GM12878 (cell line): ENCODE measurements around the gene CDCA5. TPM values are rescaled to one million over a fixed set of nuclear protein-coding genes. Genes with fewer than 3 reads are reported as not detected.

Experiments used
- ATAC-seq: fragments of 200-7000 bp; cut with Tn5 transposase; 3 replicates; pipeline ENCODE4 v1.9.1; 2020; ENCODE audit warnings: mild to moderate bottlenecking, moderate library complexity
- BruUV-seq: library from RNA; stranded (reverse); fragments of 400-500 nt; replicated peaks from 2 replicates; lab custom pipeline; 2021; lab: Mats Ljungman, UMichigan
- CTCF ChIA-PET: fragments of 300-600 bp; sonication (Branson Sonifier 250); formaldehyde crosslinking; extraction: SDS; loops from one replicate; lab custom pipeline; 2021; ENCODE audit warnings: inconsistent platforms; lab: Yijun Ruan, JAX
- POLR2A ChIA-PET: fragments of 350-600 bp; formaldehyde crosslinking; extraction: SDS; loops from one replicate; lab custom pipeline; 2021; ENCODE audit warnings: inconsistent platforms; lab: Charles Lee
- RAD21 ChIA-PET: fragments of 300-600 bp; sonication (Branson Sonifier 250); formaldehyde crosslinking; loops from one replicate; lab custom pipeline; 2023; ENCODE audit warnings: antibody characterized with exemption; ENCODE audit not compliant: unreplicated experiment; lab: Charles Lee
- SMC1A ChIA-PET: fragments of 300-600 bp; sonication (Branson Sonifier 250); formaldehyde crosslinking; loops from one replicate; lab custom pipeline; 2023; ENCODE audit not compliant: unreplicated experiment, uncharacterized antibody; lab: Charles Lee
- DNase-seq: peaks from one replicate; pipeline ENCODE4 v3.0.0-alpha.2; 2011; ENCODE audit warnings: low read depth, low spot score
- FAIRE-seq: peaks from 3 replicates; lab custom pipeline; 2011; peaks lifted over from hg19 to GRCh38; lab: Jason Lieb, UNC
- H2AFZ ChIP-seq: 2 replicates; pipeline ENCODE4 v1.6.0; 2011; ENCODE audit warnings: low read depth, low read length, control low read depth; ENCODE audit not compliant: control insufficient read depth
- H3K27ac ChIP-seq: 2 replicates; pipeline ENCODE4 v1.5.1; 2011; ENCODE audit warnings: control low read depth; ENCODE audit not compliant: control insufficient read depth, insufficient read depth
- H3K27me3 ChIP-seq, 2 experiments: replicated peaks in 1 of 2; 2 replicates each; pipeline versions ENCODE4 v1.6.0 to v1.6.1; 2011; ENCODE audit warnings: low read length in 1 of 2; ENCODE audit not compliant: control insufficient read depth in 2 of 2, insufficient read depth in 2 of 2
- H3K36me3 ChIP-seq, 2 experiments: 2 replicates each; pipeline ENCODE4 v1.5.1; 2011; ENCODE audit warnings: low read length in 1 of 2; ENCODE audit not compliant: control insufficient read depth in 2 of 2, insufficient read depth in 2 of 2
- H3K4me1 ChIP-seq: 2 replicates; pipeline ENCODE4 v1.6.1; 2011; ENCODE audit warnings: mild to moderate bottlenecking, low read length, moderate library complexity, mixed read lengths; ENCODE audit not compliant: control insufficient read depth, insufficient read depth
- H3K4me2 ChIP-seq: 2 replicates; pipeline ENCODE4 v1.6.0; 2011; ENCODE audit warnings: control low read depth; ENCODE audit not compliant: control insufficient read depth, insufficient read depth
- H3K4me3 ChIP-seq: fragments of 200-600 bp; sonication (generic); 2 replicates; pipeline ENCODE4 v1.5.1; 2016
- H3K79me2 ChIP-seq: 2 replicates; pipeline ENCODE4 v1.6.0; 2011; ENCODE audit warnings: low read length; ENCODE audit not compliant: control insufficient read depth, insufficient read depth
- H3K9ac ChIP-seq: 2 replicates; pipeline ENCODE4 v1.8.0; 2011; ENCODE audit warnings: low read length, control low read depth, mixed read lengths; ENCODE audit not compliant: control insufficient read depth, insufficient read depth
- H3K9me3 ChIP-seq: replicated peaks from 3 replicates; pipeline ENCODE4 v1.5.1; 2011; ENCODE audit warnings: mild to moderate bottlenecking, low read length; ENCODE audit not compliant: control insufficient read depth, insufficient read depth
- H4K20me1 ChIP-seq: 2 replicates; pipeline ENCODE4 v1.6.0; 2011; ENCODE audit not compliant: control insufficient read depth, insufficient read depth
- CBFB ChIP-seq: IDR thresholded peaks from 2 replicates; pipeline ENCODE4 v1.6.1; 2016; ENCODE audit warnings: antibody characterized with exemption, low read depth
- EED ChIP-seq: sonication (generic); IDR thresholded peaks from 2 replicates; pipeline ENCODE4 v1.6.1; 2016; ENCODE audit warnings: antibody characterized with exemption, low read depth
- HDAC6 ChIP-seq: fragments of 200-600 bp; sonication (generic); IDR thresholded peaks from one replicate; pipeline ENCODE4 v1.8.0; 2017; ENCODE audit warnings: antibody characterized with exemption; ENCODE audit not compliant: unreplicated experiment
- HDGF ChIP-seq: fragments of 450-650 bp; IDR thresholded peaks from 2 replicates; pipeline ENCODE4 v1.6.1; 2016; ENCODE audit warnings: antibody characterized with exemption
- LARP7 ChIP-seq: fragments of 450-650 bp; IDR thresholded peaks from 2 replicates; pipeline ENCODE4 v1.6.1; 2017; ENCODE audit warnings: mild to moderate bottlenecking
- RBBP5 ChIP-seq: fragments of 200-600 bp; sonication (generic); conservative IDR thresholded peaks from 2 replicates; pipeline ENCODE4 v1.6.1; 2016
- RCOR1 ChIP-seq: conservative IDR thresholded peaks from 2 replicates; pipeline ENCODE4 v1.6.1; 2012; ENCODE audit warnings: low read depth, low read length, improper control_type of control experiment
- WGBS: methylation state at CpG from one replicate; pipeline ENCODE4 v1.1.6; 2016; ENCODE audit warnings: low lambda C conversion rate; ENCODE audit not compliant: insufficient replicate concordance, insufficient coverage; ENCODE audit errors: missing lambda C conversion rate; 5-methylcytosine and 5-hydroxymethylcytosine counted together
- in situ Hi-C: fragments of 300-500 bp; cut with MboI; formaldehyde crosslinking; loops from 9 replicates; pipeline ENCODE4 v1.14.3; 2018; ENCODE audit warnings: mixed read lengths
- intact Hi-C: fragments of 100-400 bp; cut with micrococcal nuclease; formaldehyde crosslinking; loops from one replicate; pipeline ENCODE4 v1.14.2; 2022; ENCODE audit not compliant: unreplicated experiment
- polyA plus RNA-seq, 11 experiments: library from polyadenylated mRNA; depleted of rRNA in 4 of 11; unstranded in 6 of 11; stranded (reverse) in 5 of 11; fragments of >200 nt; fragmentation: Nextera tagmentation in 4 of 11; fragmentation: Illumina TruSeq in 1 of 11; extraction: Ambion mirVana in 4 of 11; extraction: Trizol in 1 of 11; gene quantifications; 1 replicate in 1 of 11; 2 replicates in 10 of 11; pipeline versions ENCODE4 v1.2.1 to v1.2.3, GENCODE V29; 2011 to 2016; ENCODE audit warnings: inconsistent platforms in 2 of 11, missing spikeins in 2 of 11, low read depth in 1 of 11
- total RNA-seq, 4 experiments: library from RNA; depleted of rRNA in 3 of 4; stranded (reverse); fragments of >200 nt in 3 of 4; fragmentation: Illumina TruSeq in 1 of 4; extraction: Trizol in 1 of 4; gene quantifications; 2 replicates each; pipeline versions ENCODE4 v1.2.1 to v1.2.3, GENCODE V29; 2013 to 2021
- TF ChIP-seq, protein P1 (sequence below): fragments of 450-650 bp; formaldehyde crosslinking; IDR thresholded peaks from 2 replicates; pipeline ENCODE4 v1.4.0; 2022; ENCODE audit warnings: mild to moderate bottlenecking, moderate library complexity
- TF ChIP-seq, protein P2 (sequence below): IDR thresholded peaks from 2 replicates; pipeline ENCODE4 v1.6.1; 2012; ENCODE audit warnings: low read depth, low read length, improper control_type of control experiment
- TF ChIP-seq, protein P3 (sequence below): IDR thresholded peaks from 2 replicates; pipeline ENCODE4 v1.6.1; 2012; ENCODE audit warnings: low read depth, low read length, improper control_type of control experiment
- TF ChIP-seq, protein P4 (sequence below): IDR thresholded peaks from 2 replicates; pipeline ENCODE4 v1.6.1; 2011; ENCODE audit warnings: low read depth, mild to moderate bottlenecking, low read length, moderate library complexity, borderline replicate concordance; ENCODE audit errors: extremely low read depth
- TF ChIP-seq, protein P5 (sequence below): fragments of 450-650 bp; IDR thresholded peaks from 2 replicates; pipeline ENCODE4 v1.6.1; 2016; ENCODE audit warnings: mild to moderate bottlenecking

The CDCA5 gene
- total and polyA plus RNA-seq, 10 of the 15 experiments (the other 5 are each of a cell fraction or from before 2014, with no cell fraction given), result 21.2 to 107 (median 64.9) TPM

DNA sequence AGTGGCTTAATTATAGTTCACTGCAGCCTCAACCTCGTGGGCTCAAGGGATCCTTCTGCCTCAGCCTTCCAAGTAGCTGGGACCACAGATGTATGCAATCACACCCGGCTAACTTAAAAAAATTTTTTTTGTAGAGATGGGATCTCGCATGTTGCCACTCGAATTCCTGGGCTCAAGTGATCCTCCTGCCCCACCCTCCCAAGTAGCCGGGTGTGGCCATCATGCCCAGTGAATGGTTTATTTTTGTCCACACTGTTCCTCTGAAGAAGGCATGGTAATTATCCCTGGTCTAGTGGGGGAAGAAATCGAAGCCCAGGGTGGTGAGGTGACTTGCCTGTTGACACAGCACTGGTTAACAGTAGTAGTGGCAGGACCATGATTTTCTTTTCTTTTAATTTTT lies 40.9 kb downstream of the CDCA5 start (continued):
- TF ChIP-seq, protein P1, sequence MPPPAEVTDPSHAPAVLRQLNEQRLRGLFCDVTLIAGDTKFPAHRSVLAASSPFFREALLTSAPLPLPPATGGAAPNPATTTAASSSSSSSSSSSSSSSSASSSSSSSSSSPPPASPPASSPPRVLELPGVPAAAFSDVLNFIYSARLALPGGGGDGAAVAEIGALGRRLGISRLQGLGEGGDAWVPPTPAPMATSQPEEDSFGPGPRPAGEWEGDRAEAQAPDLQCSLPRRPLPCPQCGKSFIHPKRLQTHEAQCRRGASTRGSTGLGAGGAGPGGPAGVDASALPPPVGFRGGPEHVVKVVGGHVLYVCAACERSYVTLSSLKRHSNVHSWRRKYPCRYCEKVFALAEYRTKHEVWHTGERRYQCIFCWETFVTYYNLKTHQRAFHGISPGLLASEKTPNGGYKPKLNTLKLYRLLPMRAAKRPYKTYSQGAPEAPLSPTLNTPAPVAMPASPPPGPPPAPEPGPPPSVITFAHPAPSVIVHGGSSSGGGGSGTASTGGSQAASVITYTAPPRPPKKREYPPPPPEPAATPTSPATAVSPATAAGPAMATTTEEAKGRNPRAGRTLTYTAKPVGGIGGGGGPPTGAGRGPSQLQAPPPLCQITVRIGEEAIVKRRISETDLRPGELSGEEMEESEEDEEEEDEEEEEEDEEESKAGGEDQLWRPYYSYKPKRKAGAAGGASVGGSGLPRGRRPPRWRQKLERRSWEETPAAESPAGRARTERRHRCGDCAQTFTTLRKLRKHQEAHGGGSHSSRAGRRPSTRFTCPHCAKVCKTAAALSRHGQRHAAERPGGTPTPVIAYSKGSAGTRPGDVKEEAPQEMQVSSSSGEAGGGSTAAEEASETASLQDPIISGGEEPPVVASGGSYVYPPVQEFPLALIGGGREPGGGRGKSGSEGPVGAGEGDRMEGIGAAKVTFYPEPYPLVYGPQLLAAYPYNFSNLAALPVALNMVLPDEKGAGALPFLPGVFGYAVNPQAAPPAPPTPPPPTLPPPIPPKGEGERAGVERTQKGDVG (CRISPR knock-in tag), result no peak
- TF ChIP-seq, protein P2, sequence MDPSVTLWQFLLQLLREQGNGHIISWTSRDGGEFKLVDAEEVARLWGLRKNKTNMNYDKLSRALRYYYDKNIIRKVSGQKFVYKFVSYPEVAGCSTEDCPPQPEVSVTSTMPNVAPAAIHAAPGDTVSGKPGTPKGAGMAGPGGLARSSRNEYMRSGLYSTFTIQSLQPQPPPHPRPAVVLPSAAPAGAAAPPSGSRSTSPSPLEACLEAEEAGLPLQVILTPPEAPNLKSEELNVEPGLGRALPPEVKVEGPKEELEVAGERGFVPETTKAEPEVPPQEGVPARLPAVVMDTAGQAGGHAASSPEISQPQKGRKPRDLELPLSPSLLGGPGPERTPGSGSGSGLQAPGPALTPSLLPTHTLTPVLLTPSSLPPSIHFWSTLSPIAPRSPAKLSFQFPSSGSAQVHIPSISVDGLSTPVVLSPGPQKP, result no peak

DNA sequence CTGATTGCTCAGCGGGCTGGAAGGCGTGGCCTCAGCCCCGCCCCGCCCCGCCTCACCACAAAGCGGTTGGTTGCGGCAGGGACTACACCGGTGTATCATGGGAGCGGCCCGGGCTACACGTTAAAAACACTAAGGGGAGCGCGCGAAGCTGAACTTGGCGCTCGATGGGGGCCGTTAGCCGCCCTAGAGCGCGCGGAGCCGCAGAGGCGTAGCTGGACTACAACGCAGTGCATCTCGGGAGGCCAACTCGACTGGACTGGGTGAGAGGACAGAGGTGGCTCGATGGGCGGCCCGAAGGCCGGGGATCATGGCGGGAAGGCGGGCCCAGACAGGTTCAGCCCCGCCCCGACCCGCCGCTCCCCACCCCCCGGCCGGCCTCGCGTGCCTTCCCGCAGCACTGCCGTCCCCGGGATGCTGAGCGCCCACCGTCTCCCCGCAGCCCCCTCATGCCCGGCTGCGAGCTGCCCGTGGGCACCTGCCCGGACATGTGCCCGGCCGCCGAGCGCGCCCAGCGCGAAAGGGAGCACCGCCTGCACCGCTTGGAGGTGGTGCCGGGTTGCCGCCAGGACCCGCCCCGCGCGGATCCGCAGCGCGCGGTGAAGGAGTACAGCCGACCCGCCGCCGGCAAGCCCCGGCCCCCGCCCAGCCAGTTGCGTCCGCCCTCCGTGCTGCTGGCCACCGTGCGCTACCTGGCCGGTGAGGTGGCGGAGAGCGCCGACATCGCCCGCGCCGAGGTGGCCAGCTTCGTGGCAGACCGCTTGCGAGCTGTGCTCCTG lies 42.8 kb downstream of the CDCA5 start, which contains the start of gene SAC3D1:
SAC3D1 (plus strand) TSS at position 364 of the 776 bp plus-strand sequence; CDS start at position 447, 83 bp downstream.
- in situ Hi-C loops, result no loop called here
- intact Hi-C loops, result loop anchor here (2.0 to 5.0 kb wide), 2 partner anchors 36 to 76 kb away; partner anchors contain the start of gene ZNHIT2
- no peaks in the 10 kb centered on the region for H3K9me3 ChIP-seq
- H3K4me2 ChIP-seq, result peak within 1 kb of the TSS; percentile 76
- ATAC-seq (peak; percentile 98), DNase-seq (peak; percentile 86), FAIRE-seq (peak; percentile 98)
- peak within 1 kb of the TSS; percentile 61 for H3K9ac ChIP-seq
- H3K4me3 ChIP-seq, result peak within 1 kb of the TSS; percentile 81
- peaks cover 5% of the 10 kb centered on the region for H3K79me2 ChIP-seq
- no peaks in the 10 kb centered on the region for H4K20me1 ChIP-seq
- peaks cover 17% of the 10 kb centered on the region for H3K4me1 ChIP-seq
- SMC1A ChIA-PET, result interaction anchor here (1.0 to 2.8 kb wide), 9 partner anchors 9 to 70 kb away, joined by 3 to 10 read pairs (median 4); partner anchors contain the start of genes CDCA5, SNX15 and TM7SF2
- H2AFZ ChIP-seq, result peak within 1 kb of the TSS; percentile 88
- H3K27me3 ChIP-seq, result no peaks in the 10 kb centered on the region
- RAD21 ChIA-PET, result interaction anchor here (0.8 to 2.6 kb wide), 10 partner anchors 12 to 81 kb away, joined by 3 to 8 read pairs (median 4); partner anchors contain the start of genes ARL2, FAU, MRPL49 and SNX15
- peaks cover 0 to 5% of the 10 kb centered on the region in 2 experiments; a peak in 3 of 4 replicates for H3K36me3 ChIP-seq
- no TSS peak for BruUV-seq
- H3K27ac ChIP-seq, result peak within 1 kb of the TSS; percentile 85
- POLR2A ChIA-PET, result interaction anchor here (0.5 to 2.6 kb wide), 15 partner anchors 8 to 81 kb away, joined by 3 to 12 read pairs (median 4); partner anchors contain the start of genes ARL2, FAU, MRPL49 and SNX15
- CTCF ChIA-PET, result interaction anchor here (0.6 to 3.3 kb wide), 15 partner anchors 13 to 208 kb away, joined by 3 to 9 read pairs (median 4); partner anchors contain the start of genes ARL2, FAU, MRPL49 and TM7SF2
- 1% methylated on average over 71 of the region's 91 CpGs for WGBS
- TF ChIP-seq, protein P3, sequence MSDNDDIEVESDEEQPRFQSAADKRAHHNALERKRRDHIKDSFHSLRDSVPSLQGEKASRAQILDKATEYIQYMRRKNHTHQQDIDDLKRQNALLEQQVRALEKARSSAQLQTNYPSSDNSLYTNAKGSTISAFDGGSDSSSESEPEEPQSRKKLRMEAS, result 0 out of 2 replicates have a peak, but pooled peaks have one; percentile 9
- TF ChIP-seq, protein P4, sequence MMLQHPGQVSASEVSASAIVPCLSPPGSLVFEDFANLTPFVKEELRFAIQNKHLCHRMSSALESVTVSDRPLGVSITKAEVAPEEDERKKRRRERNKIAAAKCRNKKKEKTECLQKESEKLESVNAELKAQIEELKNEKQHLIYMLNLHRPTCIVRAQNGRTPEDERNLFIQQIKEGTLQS, result no peak
- 0 out of 2 replicates have a peak, but pooled peaks have one; percentile 65 for TF ChIP-seq RCOR1
- peak; percentile 35 for TF ChIP-seq HDAC6
- no peak for TF ChIP-seq RBBP5
- peak; percentile 96; the same call in 1 of the 2 replicates for TF ChIP-seq LARP7
- TF ChIP-seq HDGF, result peak; percentile 91
- 0 out of 2 replicates have a peak, but pooled peaks have one; percentile 12 for TF ChIP-seq EED
- TF ChIP-seq, protein P5, sequence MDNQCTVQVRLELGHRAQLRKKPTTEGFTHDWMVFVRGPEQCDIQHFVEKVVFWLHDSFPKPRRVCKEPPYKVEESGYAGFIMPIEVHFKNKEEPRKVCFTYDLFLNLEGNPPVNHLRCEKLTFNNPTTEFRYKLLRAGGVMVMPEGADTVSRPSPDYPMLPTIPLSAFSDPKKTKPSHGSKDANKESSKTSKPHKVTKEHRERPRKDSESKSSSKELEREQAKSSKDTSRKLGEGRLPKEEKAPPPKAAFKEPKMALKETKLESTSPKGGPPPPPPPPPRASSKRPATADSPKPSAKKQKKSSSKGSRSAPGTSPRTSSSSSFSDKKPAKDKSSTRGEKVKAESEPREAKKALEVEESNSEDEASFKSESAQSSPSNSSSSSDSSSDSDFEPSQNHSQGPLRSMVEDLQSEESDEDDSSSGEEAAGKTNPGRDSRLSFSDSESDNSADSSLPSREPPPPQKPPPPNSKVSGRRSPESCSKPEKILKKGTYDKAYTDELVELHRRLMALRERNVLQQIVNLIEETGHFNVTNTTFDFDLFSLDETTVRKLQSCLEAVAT, result peak; percentile 55; the same call in 1 of the 2 replicates
- TF ChIP-seq CBFB, result peak; percentile 80
